ENCODE results near the gene CARMIL3. TPM values are rescaled to one million over a fixed set of nuclear protein-coding genes. Genes with fewer than 3 reads are reported as not detected.

Gene CARMIL3
- total RNA-seq, 1 experiment from 2014 or later: 0.71 TPM

GRCh38 chr14:24056800-24057184 is 5.0 kb downstream of the CARMIL3 start (continued):
- TF ChIP-seq REST (IDR thresholded peaks at IDR 0.05; ENCODE audit: low read depth) (no peak), SIN3A (IDR thresholded peaks at IDR 0.05; ENCODE audit: low read depth) (no peak), ZBTB33 (IDR thresholded peaks at IDR 0.05; ENCODE audit: extremely low read depth, insufficient replicate concordance, low read length) (no peak), ZNF274 (IDR thresholded peaks at IDR 0.05; ENCODE audit: low read depth, low read length) (no peak), CEBPB (IDR thresholded peaks at IDR 0.05; ENCODE audit: low read depth) (no peak), ZFX (IDR thresholded peaks at IDR 0.05) (no peak), POLR2AphosphoS5 (IDR thresholded peaks at IDR 0.05; ENCODE audit: low read depth, low read length) (no peak)

- ATAC-seq (no peak), DNase-seq (ENCODE audit: low read depth, low spot score) (no peak)
- Histone ChIP-seq H3K4me2 (ENCODE audit: low read length) (no peak overlapping the region), H2AFZ (ENCODE audit: low read depth, low read length, poor library complexity, severe bottlenecking) (no peak overlapping the region), H3K9me3 (ENCODE audit: control insufficient read depth in 1 of 2, insufficient read depth in 1 of 2, low read depth in 1 of 2, low read length in 2 of 2) (no peaks in the 10 kb centered on the region), H3K27ac (ENCODE audit: low read depth, low read length) (no peak overlapping the region), H3K4me3 (replicated peaks in 1 of 2; ENCODE audit: low read depth in 1 of 2, low read length in 2 of 2) (no peak overlapping the region), H3K9ac (ENCODE audit: low read length) (no peak overlapping the region), H3K79me2 (ENCODE audit: insufficient read depth, low read length) (no peaks in the 10 kb centered on the region), H4K20me1 (ENCODE audit: insufficient read depth) (no peaks in the 10 kb centered on the region), H3K9me2 (ENCODE audit: insufficient read depth) (no peaks in the 10 kb centered on the region), H3K27me3 (ENCODE audit: insufficient read depth, low read length) (no peaks in the 10 kb centered on the region), H3K36me3 (ENCODE audit: control insufficient read depth in 1 of 2, insufficient read depth in 2 of 2, low read length in 2 of 2) (no peaks in the 10 kb centered on the region), H3K4me1 (ENCODE audit: control insufficient read depth in 1 of 2, insufficient read depth in 2 of 2, low read length in 2 of 2) (peaks cover 3 to 14% of the 10 kb centered on the region in 2 experiments; a peak in 3 of 4 replicates)
- ChIA-PET CTCF (interaction anchor here (1.0 to 5.7 kb wide), 10 partner anchors 16 to 241 kb away, joined by 3 to 149 read pairs (median 8); partner anchors contain the start of genes CHMP4A, IRF9, PCK2 and PSME2), POLR2A (interaction anchor here (1.4 to 4.0 kb wide), 4 partner anchors 35 to 57 kb away, joined by 3 to 38 read pairs (median 8); partner anchors contain the start of genes DCAF11, NRL and PCK2), RAD21 (ENCODE audit: low non-redundant PET in 1 of 2, low total read pairs in 2 of 2, uncharacterized antibody in 2 of 2, unreplicated experiment in 2 of 2) (interaction anchor here (0.6 to 3.0 kb wide), 9 partner anchors 33 to 271 kb away, joined by 3 to 35 read pairs (median 6); partner anchors contain the start of gene PCK2 (in 2 of the 2))
- intact Hi-C loops (cut with micrococcal nuclease): loop anchor here (5.0 kb wide), 1 partner anchor 240 kb away; the partner anchor contains the start of genes DHRS1 and NOP9
- no TSS peak for BruUV-seq (replicated peaks)
- no peak for TF ChIP-seq ZNF274 (IDR thresholded peaks at IDR 0.05; ENCODE audit: low read depth, low read length)
- TF ChIP-seq REST (IDR thresholded peaks at IDR 0.05; ENCODE audit: low read depth): no peak
- no peak for TF ChIP-seq EGR1 (IDR thresholded peaks at IDR 0.05; ENCODE audit: low read depth)
Measured at GRCh38 chr14:24057271-24057670, 5.5 kb downstream of the CARMIL3 start.

Measured in HCT116 (cell line).